Activated CD4-positive, CD25-positive, alpha-beta regulatory T cell treated with anti-CD3 and anti-CD28 coated beads, Interleukin-2, amount 50 U/mL, for 16 hours (primary cell): ENCODE measurements around the gene HELZ2.
A peak's percentile ranks its signal among the peaks of the same experiment; 100 is the strongest.
"Not testable (repeated sequence)": the region's sequence is repeated elsewhere in the genome, so short reads cannot be mapped to it uniquely, and the experiment has no call there.

ENCODE experiments used
- DNase-seq: peaks from one replicate; pipeline ENCODE4 v3.0.0-alpha.2; 2020; ENCODE audit warnings: low read depth, low spot score

The HELZ2 gene

DNA sequence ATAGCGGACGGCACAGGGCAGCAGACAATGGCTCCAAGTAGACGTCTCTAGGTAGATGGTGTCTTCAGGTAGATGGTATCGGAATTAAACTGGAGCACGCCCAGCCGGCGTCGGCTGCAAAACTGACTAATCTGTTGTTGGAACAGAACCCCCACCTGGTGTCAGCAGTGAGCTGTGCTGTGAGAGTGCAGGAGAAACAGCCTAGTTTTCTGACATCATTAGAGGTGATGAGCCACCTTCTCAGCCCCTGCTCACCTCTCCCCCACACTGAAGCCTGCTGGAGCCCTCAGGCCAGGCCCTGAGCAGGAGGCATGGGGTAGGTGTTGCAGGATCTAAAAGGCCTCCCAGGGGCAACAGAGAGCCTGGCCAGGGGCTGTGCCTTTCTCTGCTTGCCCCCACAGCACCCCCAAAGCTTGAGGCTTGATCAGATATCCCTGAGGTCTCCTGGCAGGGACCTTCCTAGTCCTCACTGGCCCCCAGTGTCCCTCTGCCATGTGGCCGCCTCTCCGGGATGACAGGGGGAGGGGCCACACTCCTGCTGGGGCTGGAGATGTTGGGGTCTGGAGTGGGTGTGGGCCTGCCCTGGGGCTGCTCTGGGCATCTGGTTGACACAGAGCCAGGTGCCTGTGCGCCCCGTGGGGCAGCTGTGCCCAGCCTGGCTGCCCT is 6.9 kb upstream of the HELZ2 start:
- DNase-seq, result peak; percentile 43

DNA sequence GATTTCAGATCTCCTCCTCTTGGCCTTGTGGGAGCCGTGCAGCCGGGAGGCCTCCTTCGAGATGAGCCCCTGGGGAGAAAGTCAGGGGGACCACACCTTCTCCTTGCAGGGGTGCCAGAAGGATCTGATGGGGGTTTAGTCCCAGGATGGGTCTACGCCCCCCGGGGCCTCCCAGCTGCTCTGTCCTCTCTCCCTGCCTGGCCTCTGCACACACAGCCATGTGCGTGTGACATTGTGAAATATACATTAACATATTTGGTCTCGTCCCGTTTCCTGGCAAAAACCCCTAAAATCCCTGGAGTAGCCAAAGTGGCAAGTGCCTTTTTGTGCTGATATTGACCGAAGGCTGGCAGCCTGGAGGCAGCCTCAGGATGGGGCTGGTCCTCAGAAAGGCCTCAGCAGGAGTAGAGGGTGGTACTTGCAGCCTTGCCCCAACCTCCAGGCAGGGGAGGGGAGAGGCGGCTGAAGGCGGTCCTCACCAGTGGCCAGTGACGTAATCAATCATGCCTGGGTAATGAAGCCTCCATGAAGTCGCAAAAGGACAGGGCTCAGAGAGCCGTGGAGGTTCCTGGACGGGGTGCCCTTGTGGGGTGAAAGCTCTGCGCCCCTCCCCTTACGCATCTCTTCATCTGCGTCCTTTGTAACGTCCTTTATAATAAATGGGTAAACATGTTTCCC is 5.1 kb upstream of the HELZ2 start:
- no peak for DNase-seq

DNA sequence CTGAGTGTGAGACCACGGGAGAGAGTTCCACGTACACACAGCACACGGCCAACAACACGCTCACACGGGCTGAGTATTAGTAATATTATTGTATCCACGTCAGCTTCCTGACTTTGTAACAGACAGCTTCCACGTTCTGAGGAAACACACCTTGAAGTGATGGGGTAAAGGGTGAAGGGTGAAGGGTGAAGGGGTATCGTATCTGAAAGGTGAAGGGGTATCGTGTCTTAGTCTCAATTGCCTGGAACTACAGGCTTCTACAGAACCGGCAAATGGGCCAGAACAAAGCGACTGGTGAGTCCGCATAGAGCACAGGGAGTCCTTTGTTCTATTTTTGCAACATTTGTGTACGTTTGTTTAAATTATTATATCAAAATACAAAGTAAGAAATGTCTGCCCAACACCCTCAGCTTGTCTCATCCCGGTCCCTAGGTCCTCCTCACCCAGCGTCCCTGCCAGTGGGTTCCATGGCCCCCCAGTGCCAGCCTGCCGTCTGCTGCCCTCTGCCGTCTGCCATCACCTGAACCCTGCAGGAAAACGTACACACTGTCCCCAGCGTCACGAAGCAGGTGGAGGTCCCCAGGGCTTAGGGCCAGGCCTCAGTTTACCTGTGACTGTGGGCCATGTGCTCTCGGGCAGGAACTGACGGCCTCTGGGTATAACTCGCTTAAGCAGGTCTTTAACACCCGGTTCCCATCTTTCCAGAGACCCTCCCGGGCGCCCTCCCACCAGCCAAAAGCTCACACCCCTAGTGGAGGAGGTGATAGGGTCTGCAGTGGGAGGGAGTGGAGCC is 4.4 kb upstream of the HELZ2 start:
- DNase-seq, result no peak

DNA sequence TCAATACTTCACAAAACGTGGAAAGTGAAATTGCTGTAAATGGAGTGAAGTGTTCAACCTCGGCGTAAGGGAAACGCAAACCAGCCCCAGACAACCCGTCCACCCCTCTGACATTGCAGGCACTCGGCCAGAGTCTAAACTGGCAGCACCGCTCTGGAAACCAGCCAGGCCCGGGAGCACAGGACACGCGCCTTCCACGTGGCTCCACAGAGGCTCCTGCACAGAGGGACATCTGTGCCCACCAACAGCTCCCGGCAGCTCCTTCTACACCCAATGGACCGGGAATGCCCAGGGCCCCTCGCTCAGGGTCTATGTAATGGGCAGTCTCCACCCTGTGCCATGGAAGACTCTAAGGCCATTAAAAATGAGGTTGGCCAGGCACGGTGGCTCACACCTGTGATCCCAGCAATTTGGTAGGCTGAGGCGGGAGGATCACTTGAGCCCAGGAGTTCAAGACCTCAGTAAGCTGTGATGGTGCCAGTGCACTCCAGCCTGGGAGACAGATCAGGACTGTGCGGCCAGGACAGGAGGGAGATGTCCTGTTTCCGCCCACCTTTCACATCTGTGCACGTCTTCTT is 3.4 kb upstream of the HELZ2 start:
- no peak for DNase-seq

DNA sequence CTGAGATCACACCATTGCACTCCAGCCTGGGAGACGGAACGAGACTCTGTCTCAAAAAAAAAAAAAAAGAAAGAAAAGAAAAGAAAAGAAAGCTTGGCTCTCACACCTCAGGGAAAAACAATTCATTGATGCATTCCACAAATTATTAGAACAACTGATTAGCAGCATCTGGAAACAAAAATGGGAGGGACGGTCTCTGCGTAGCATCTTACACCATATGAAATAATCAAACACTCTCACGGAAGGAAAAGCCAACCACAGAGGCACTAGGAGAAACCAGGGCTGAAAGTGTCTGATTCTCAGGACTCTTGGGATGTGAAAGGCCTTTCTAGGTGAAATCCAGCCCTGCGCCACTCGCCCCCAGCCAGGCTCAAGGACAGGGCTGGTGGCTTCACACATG is 2.3 kb upstream of the HELZ2 start:
- DNase-seq, result no peak

DNA sequence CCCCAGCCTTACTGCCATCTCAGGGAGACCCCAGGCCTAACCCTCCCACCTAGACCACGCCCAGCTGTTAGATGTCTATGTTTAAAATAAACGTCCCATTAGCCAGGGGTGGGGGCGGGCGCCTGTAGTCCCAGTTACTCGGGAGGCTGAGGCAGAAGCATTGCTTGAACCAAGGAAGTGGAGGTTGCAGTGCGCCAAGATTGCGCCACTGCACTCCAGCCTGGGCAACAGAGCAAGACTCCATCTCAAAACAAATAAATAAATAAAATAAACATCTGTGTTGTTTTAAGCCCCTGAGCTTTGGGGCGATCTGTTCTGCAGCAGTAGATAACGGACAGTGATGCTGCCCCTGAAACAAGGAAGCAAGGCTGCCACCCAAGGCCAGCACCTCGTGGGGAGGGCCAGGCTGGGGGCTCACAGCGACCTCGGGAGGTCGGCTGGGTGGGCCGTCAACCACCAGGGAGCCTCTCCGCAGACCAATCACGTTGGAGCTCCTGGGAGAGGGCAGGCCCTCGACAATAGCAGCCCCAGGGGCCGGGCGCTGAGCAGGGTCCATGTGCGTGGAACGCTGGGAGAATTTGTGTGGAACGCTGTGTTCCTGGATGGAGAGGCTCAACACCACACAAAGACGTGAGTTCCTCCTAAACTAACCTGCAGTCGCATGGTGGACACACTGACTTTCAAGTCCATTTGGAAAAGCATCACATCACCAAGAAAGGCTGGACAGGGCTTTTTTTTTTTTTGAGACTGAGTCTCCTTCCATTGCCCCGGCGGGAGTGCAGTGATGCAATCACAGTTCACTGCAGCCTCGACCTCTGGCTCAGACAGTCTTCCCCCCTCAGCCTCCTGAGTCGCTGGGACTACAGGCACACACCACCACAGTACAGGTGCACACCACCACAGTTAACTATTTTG is 1.0 kb upstream of the HELZ2 start:
- DNase-seq, result no peak

DNA sequence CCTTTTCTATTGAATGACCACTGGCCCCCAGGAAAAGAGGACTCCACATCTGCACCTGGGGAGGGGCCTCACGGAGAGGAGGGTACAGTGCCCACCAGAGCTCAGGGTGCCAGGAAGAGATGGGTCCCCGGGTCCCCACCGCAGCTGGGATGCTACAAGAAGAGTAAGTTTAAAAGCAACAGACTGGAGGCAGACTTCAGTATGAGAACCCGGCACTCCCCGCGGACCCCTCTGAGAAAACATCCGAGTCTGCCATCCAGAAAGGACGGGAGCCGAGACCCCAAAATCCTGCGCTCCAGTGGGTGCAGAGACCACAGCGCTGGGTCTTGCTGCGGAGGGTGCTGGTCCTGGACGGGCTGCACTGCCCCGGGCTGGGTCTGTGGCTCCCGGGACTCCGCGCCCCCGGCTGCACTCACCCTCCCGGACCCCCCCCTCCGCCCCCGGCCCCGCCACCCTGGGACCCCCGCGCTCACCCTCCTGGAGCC is 350 bp downstream of the HELZ2 start:
- DNase-seq, result no peak

DNA sequence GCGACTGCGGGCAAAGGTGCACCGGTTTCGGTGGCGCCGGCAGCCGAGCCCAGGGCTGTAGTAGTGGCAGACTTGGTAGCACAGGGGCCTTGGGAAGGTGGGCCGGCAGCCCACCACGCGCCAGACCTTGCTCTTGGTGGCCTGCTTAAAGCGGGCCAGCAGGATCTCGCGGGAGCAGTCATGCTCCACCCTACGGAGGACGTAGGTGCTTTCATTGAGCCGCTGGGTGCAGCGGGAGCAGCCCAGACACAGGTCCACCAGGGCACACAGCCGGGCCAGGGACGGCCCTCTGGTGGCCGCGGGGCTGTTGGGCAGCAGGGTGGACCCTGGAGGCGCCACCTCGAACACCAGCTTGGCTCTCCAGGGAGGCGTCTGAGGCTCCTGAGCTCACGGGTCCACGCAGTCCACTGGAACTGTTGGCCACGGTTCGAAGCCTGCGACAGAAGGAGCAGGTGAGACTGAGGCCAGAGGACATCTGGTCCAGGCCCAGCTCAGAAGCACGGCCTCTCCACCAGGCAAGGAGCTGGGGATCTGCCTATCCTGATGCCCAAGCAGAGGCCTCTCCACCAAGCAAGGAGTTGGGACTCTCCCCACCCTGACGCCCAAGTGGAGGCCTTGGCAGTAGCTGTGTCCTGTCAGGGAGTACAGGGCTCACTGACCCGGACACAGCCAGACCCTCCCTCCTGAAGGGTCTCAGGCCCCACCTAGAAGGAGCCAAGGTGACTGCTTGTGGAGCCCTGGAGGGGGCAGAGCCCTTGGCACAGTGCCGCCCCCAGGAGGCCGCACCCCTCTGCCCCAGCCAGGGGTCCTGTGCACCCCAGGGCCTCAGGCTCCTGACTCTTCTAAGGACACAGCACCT is 1.0 kb downstream of the HELZ2 start:
- no peak for DNase-seq

DNA sequence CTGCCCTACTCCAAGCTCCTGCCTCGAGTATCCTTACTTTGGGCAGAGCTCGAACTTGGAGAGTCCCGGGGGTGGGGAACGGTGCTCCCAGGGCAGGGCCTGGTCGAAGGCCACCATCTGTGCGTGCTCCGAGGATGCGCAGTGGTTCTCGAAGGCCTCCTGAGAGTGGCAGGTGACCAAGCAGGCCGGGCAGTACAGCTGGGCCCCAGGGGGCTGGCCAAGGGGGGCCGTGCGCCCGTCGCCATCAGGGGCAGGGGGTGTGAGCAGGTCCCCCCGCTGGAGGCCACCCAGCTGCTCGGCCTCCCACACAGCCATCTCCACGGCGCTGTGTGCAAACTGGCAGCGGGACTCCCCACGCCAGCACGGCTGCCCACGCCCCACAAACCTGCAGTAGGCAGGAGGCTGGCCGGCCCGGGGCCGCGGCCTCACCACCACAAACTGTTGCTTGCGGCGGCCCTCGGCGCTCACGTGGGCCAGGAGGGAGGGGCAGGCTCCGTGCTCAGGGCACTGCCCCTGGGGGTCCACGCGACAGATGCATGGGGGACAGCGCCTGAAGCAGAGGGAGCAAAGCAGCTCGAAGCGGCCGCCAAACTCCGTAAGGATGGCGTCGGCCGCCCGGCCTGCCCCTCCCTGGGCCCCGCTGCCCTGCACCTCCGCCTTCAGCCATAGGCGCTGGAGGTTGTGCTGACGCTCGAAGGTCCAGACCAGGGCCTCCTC is 1.8 kb downstream of the HELZ2 start:
- DNase-seq, result no peak

DNA sequence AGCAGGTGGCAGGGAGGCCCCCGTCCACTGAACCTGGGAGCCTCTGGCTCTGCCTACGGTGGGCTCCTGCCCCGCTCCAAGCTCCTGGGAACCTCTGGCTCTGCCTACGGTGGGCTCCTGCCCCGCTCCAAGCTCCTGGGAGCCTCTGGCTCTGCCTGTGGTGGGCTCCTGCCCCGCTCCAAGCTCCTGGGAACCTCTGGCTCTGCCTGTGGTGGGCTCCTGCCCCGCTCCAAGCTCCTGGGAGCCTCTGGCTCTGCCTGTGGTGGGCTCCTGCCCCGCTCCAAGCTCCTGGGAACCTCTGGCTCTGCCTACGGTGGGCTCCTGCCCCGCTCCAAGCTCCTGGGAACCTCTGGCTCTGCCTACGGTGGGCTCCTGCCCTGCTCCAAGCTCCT is 3.0 kb downstream of the HELZ2 start:
- DNase-seq, result not testable (repeated sequence)

DNA sequence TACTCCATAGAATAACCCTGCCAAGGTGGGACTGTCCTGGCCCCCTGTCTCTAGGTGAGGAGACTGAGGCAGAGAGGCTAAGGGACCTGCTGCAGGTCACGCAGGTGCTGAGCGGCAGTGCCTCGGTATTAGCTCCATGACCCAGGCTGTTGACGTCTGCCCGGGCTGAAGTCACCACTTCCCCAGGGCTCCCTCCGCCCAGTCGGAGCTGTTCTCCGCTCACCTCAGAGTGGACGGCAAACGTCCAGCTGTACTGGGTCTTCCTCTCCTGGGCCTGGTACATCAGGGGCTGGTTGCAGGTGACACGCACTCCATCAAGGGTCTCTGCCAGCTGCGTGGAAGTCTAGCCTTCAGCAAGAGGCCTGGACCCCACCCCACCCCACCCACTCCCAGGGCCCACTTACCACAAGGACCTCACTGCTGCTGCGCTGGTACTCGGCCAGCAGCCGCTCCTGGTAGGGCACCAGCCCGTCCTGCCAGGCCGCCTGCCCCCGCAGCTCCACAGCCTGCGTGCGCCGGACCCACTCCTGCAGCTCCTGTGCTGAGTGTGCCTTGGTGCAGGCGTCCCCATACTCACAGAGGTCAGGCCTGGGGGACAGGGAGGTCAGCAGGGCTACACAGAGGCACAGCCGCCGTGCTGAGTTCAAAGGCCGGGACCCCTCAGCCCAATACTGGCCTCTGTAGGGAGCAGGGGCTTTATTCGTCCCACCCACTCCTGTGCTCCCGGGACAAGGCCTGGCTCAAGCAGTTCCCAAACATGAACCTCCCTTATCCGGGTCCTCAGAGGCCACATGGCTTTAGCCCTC is 3.6 kb downstream of the HELZ2 start:
- DNase-seq, result no peak

DNA sequence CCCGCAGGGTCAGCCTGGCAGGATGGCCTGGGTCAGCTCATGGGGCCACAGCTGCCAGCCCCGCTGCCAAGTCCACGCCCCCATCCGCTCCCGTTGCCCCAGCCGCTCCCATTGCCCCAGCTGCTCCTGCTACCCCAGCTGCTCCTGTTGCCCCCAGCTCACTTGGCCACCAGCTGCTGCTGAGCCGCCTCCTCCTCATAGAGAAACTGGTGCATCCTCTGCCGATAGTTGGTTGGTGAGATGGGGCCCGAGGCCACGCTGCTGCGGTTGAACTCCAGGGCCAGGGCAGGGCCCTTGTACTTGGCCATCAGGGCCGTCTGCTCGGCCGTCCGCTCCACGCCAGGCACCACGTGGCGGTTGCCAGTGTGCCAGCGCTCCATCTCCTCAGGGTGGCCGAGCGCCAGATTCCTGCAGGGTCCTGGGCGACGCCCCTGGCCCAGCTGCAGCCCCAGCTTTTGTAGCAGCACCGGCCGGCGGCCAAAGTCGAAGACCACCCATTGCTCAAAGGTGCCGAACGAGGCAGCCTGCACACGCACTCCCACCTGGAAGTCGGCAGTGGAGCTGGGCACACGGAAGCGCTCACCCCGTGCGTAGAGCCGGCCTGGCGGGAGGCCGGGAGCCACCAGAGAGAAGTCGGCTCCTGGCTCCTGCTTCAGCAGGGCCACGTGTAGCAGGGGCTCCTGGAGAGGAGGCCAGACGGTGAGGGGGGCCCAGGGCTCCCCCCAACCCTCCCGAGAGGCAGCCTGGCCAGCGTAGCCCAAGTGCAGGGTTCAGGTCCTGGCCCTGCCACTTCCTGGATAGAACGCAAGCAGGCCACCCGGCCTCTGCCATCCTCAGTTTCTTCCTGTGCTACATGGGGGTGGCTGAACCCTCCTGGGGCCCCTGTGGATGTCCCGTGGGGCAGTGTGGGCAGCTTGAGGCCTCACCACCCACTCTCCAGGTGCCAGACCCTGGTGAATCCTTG is 4.8 kb downstream of the HELZ2 start:
- DNase-seq, result no peak

DNA sequence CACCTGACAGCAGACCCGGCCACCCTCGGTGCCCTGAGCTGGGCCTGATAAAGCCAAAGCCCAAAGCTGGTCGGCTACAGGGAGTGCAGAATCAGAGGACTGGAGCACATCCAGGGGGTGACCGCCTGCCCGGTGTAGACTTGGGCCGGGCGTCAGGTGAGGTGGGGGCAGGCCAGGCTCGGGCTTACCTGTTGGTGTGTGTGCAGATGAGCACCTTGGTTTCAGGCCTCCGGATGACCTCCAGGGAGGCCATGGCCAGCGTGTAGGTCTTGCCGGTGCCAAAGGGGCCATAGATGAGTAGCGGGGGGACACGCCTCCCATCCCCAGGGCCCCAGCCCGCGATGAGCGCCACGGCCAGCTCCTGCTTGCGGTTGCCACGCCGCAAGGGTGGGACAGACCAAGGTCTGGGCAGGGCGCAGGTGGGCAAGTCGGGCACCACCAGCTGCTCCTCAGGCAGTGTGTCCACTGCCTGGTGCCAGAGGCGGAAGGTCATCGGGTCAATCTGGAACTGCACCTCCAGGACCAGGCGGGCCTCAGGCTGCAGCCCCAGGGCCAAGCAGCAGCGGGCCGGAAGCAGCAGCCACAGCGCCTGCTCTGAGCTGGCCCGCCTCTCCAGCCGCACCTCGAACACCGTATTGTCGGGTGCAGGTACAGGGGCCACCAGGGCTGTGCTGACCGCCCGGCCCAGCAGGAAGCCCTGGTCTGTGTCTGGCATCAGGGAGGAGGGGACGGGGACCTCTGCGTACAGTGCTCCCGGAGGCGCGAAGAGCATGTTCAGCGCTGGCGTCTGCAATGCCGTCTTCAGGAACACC is 5.7 kb downstream of the HELZ2 start:
- DNase-seq, result no peak

DNA sequence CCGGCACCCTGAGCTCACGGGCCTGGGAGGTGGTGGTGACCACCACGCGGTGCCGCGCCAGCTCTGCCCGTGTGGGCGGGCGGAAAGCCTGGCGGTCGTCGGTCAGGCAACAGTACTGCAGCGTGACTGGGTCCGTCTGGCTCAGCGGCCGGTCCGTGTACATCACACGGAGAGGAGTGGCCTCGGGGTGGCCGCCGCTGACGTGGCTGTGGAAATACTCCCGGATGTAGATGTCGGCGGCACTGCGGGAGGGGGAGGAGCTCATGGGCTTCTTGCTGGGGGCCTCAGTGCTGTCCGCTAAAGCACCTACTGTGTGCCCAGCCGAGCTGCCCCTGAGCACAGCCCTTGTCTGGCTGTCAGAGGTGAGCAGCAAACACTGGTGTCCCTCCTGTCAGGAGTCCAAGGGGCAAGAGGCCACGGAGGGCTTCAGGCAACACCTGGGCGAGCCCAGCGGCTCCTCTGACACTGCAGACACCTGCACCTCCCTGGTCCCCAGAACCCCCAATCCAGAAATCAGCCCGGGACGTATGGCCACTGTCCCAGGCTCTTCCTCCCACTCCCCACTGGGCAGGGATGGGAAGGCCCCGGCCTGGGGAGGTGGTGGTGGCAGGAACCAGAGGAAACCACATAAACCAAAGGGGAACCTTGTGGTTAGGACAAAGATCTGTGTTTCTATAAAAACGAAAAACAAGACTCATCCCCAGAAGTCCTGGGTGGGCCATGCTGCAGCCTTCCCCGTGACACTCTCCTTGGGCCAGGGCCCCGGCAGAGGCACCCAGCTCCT is 6.5 kb downstream of the HELZ2 start:
- DNase-seq, result no peak

DNA sequence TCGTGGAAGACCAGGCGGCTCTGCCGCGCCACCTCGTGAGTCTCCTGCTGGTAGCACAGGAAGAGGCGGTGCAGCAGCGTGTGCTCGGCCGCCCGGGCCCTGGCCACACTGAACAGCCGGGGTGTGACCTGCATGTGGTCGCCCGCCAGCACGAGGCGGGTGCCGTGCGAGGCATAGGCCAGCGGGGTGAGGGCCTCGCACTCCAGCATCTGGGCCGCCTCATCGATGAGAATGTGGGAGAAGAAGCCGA is 7.0 kb downstream of the HELZ2 start:
- DNase-seq, result no peak

DNA sequence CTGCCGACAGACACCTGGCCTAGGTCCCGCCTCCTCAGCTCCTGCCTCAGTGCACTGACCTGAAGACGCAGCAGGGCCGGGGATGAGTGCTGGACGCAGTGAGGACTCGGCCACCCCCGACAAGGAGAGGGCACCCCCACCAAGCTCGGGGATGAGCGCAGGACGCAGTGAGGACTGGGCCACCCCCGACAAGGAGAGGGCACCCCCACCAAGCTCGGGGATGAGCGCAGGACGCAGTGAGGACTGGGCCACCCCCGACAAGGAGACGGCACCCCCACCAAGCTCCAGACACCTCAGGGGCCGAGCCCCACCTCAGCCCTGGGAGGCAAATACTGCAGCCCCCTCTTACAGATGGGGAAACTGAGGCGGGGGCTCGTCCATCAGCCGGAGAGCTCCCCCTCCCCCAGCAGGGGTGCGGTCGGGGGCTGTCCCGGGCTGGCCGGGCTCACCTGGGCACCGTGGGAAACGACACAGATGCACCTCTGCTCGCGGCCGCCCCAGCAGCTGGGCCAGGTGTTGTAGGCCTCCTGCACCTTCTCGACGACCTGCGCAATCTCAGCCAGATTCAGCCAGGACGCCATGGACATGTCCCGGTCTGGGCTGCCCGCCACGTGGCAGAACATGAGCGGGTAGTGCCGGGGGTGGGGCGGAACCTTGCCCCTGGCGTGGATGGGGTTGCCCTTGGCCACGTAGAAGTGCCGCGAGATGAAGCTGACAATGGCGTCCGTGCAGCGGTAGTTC is 7.5 kb downstream of the HELZ2 start:
- DNase-seq, result no peak
